ENCODE measurements around the gene PARD6G.

GRCh38 chr18:80197528-80197927 lies 49.8 kb downstream of the PARD6G start:
- TF ChIP-seq CTCF (conservative IDR thresholded peaks at IDR 0.05) (no peak), EZH2 (IDR thresholded peaks at IDR 0.05; ENCODE audit: low read depth) (no peak)
